ENCODE results near the gene CEBPZ.
A peak's percentile ranks its signal among the peaks of the same experiment; 100 is the strongest.
"Not testable (repeated sequence)": the region's sequence is repeated elsewhere in the genome, so short reads cannot be mapped to it uniquely, and the experiment has no call there.

CEBPZ gene

GRCh38 chr2:37219046-37219445 is 12.3 kb downstream of the CEBPZ start:
- DNase-seq (ENCODE audit: low read depth in 2 of 2, low spot score in 1 of 2) = no peak

GRCh38 chr2:37215250-37215649 is 16.1 kb downstream of the CEBPZ start:
- no peak for DNase-seq (ENCODE audit: low read depth in 2 of 2, low spot score in 1 of 2)

GRCh38 chr2:37211939-37212338 is 19.5 kb downstream of the CEBPZ start:
- no peak for DNase-seq (ENCODE audit: low read depth in 2 of 2, low spot score in 1 of 2)

GRCh38 chr2:37211212-37211611 is 20.2 kb downstream of the CEBPZ start:
- DNase-seq (ENCODE audit: low read depth in 2 of 2, low spot score in 1 of 2) = no peak

- DNase-seq (ENCODE audit: low read depth in 2 of 2, low spot score in 1 of 2) = not testable (repeated sequence)
Measured at GRCh38 chr2:37206760-37207159, 24.6 kb downstream of the CEBPZ start.

- DNase-seq (ENCODE audit: low read depth in 2 of 2, low spot score in 1 of 2) = no peak
Measured at GRCh38 chr2:37205689-37206341, 25.6 kb downstream of the CEBPZ start.

- not testable (repeated sequence) for DNase-seq (ENCODE audit: low read depth in 2 of 2, low spot score in 1 of 2)
Measured at GRCh38 chr2:37205071-37205661, 26.2 kb downstream of the CEBPZ start.

GRCh38 chr2:37203708-37204107 is 27.7 kb downstream of the CEBPZ start:
- DNase-seq (ENCODE audit: low read depth in 2 of 2, low spot score in 1 of 2) = no peak

- DNase-seq (ENCODE audit: low read depth in 2 of 2, low spot score in 1 of 2) = peak in 1 of 2 donors; percentile 19
Measured at GRCh38 chr2:37201766-37202165, 29.6 kb downstream of the CEBPZ start.

GRCh38 chr2:37201208-37201607 is 30.2 kb downstream of the CEBPZ start:
- DNase-seq (ENCODE audit: low read depth in 2 of 2, low spot score in 1 of 2) = no peak

- DNase-seq (ENCODE audit: low read depth in 2 of 2, low spot score in 1 of 2) = no peak
Measured at GRCh38 chr2:37198681-37199065, 32.7 kb downstream of the CEBPZ start.

- peak; percentile 86 for DNase-seq (ENCODE audit: low read depth in 2 of 2, low spot score in 1 of 2)
Measured at GRCh38 chr2:37196320-37197195, 34.8 kb downstream of the CEBPZ start, which contains the start of gene CEBPZOS. TSS of gene CEBPZOS (plus strand) at chr2:37196496. CDS start at chr2:37199705, 3,209 bp downstream.

GRCh38 chr2:37195862-37196319 is 35.5 kb downstream of the CEBPZ start:
- not testable (repeated sequence) for DNase-seq (ENCODE audit: low read depth in 2 of 2, low spot score in 1 of 2)

- DNase-seq (ENCODE audit: low read depth in 2 of 2, low spot score in 1 of 2) = no peak
Measured at GRCh38 chr2:37192551-37192950, 38.8 kb downstream of the CEBPZ start.

GRCh38 chr2:37191747-37192146 is 39.6 kb downstream of the CEBPZ start:
- no peak for DNase-seq (ENCODE audit: low read depth in 2 of 2, low spot score in 1 of 2)

GRCh38 chr2:37191253-37191652 is 40.1 kb downstream of the CEBPZ start:
- DNase-seq (ENCODE audit: low read depth in 2 of 2, low spot score in 1 of 2) = no peak

- DNase-seq (ENCODE audit: low read depth in 2 of 2, low spot score in 1 of 2) = no peak
Measured at GRCh38 chr2:37190290-37190689, 41.1 kb downstream of the CEBPZ start.

- DNase-seq (ENCODE audit: low read depth in 2 of 2, low spot score in 1 of 2) = no peak
Measured at GRCh38 chr2:37189452-37190153, 41.8 kb downstream of the CEBPZ start.

- DNase-seq (ENCODE audit: low read depth in 2 of 2, low spot score in 1 of 2) = no peak
Measured at GRCh38 chr2:37188570-37188969, 42.8 kb downstream of the CEBPZ start, which contains the start of gene SULT6B1. TSS of gene SULT6B1 (minus strand) at chr2:37188670. CDS start at chr2:37188640, 30 bp downstream.

- no peak for DNase-seq (ENCODE audit: low read depth in 2 of 2, low spot score in 1 of 2)
Measured at GRCh38 chr2:37181726-37182684, 49.4 kb downstream of the CEBPZ start.

Data from stimulated activated CD8-positive, alpha-beta memory T cell treated with anti-CD3 and anti-CD28 coated beads, Interleukin-4, amount 100 ng/mL, for 1 hour (primary cell).